ENCODE data around the gene KLHL22.
"Not testable (repeated sequence)": the region's sequence is repeated elsewhere in the genome, so short reads cannot be mapped to it uniquely, and the experiment has no call there.

DNA sequence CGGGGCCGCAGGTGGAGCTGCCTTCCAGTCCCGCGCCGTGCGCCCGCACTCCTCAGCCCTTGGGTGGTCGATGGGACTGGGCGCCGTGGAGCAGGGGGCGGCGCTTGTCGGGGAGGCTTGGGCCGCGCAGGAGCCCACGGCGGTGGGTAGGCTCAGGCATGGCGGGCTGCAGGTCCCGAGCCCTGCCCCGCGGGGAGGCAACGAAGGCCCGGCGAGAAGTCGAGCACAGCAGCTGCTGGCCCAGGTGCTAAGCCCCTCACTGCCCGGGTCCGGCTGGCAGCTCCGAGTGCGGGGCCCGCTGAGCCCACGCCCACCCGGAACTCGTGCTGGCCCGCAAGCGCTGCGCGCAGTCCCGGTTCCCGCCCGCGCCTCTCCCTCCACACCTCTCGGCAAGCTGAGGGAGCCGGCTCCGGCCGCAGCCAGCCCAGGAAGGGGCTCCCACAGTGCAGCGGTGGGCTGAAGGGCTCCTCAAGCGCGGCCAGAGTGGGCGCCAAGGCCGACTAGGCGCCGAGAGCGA lies 103.2 kb downstream of the KLHL22 start:
- not testable (repeated sequence) for TF ChIP-seq POLR2AphosphoS5, TCF7L2 (IDR thresholded peaks at IDR 0.05; ENCODE audit: low read depth, low read length)
- TF ChIP-seq, protein P1, sequence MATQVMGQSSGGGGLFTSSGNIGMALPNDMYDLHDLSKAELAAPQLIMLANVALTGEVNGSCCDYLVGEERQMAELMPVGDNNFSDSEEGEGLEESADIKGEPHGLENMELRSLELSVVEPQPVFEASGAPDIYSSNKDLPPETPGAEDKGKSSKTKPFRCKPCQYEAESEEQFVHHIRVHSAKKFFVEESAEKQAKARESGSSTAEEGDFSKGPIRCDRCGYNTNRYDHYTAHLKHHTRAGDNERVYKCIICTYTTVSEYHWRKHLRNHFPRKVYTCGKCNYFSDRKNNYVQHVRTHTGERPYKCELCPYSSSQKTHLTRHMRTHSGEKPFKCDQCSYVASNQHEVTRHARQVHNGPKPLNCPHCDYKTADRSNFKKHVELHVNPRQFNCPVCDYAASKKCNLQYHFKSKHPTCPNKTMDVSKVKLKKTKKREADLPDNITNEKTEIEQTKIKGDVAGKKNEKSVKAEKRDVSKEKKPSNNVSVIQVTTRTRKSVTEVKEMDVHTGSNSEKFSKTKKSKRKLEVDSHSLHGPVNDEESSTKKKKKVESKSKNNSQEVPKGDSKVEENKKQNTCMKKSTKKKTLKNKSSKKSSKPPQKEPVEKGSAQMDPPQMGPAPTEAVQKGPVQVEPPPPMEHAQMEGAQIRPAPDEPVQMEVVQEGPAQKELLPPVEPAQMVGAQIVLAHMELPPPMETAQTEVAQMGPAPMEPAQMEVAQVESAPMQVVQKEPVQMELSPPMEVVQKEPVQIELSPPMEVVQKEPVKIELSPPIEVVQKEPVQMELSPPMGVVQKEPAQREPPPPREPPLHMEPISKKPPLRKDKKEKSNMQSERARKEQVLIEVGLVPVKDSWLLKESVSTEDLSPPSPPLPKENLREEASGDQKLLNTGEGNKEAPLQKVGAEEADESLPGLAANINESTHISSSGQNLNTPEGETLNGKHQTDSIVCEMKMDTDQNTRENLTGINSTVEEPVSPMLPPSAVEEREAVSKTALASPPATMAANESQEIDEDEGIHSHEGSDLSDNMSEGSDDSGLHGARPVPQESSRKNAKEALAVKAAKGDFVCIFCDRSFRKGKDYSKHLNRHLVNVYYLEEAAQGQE (IDR thresholded peaks at IDR 0.05; ENCODE audit: insufficient read depth in 1 of 2, low read depth in 2 of 2, low read length in 1 of 2), result not testable (repeated sequence)
- TF ChIP-seq, protein P2, sequence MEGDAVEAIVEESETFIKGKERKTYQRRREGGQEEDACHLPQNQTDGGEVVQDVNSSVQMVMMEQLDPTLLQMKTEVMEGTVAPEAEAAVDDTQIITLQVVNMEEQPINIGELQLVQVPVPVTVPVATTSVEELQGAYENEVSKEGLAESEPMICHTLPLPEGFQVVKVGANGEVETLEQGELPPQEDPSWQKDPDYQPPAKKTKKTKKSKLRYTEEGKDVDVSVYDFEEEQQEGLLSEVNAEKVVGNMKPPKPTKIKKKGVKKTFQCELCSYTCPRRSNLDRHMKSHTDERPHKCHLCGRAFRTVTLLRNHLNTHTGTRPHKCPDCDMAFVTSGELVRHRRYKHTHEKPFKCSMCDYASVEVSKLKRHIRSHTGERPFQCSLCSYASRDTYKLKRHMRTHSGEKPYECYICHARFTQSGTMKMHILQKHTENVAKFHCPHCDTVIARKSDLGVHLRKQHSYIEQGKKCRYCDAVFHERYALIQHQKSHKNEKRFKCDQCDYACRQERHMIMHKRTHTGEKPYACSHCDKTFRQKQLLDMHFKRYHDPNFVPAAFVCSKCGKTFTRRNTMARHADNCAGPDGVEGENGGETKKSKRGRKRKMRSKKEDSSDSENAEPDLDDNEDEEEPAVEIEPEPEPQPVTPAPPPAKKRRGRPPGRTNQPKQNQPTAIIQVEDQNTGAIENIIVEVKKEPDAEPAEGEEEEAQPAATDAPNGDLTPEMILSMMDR (IDR thresholded peaks at IDR 0.05), result not testable (repeated sequence)

Data from Panc1 (cell line).